HS-5 (cell line): Measurements from ENCODE around the gene HLA-E.
"Not testable (repeated sequence)": the region's sequence is repeated elsewhere in the genome, so short reads cannot be mapped to it uniquely, and the experiment has no call there.

Experiments used
- DNase-seq: peaks from one replicate; pipeline ENCODE4 v3.0.0-alpha.2; 2012; ENCODE audit warnings: low read depth

The HLA-E gene

DNA sequence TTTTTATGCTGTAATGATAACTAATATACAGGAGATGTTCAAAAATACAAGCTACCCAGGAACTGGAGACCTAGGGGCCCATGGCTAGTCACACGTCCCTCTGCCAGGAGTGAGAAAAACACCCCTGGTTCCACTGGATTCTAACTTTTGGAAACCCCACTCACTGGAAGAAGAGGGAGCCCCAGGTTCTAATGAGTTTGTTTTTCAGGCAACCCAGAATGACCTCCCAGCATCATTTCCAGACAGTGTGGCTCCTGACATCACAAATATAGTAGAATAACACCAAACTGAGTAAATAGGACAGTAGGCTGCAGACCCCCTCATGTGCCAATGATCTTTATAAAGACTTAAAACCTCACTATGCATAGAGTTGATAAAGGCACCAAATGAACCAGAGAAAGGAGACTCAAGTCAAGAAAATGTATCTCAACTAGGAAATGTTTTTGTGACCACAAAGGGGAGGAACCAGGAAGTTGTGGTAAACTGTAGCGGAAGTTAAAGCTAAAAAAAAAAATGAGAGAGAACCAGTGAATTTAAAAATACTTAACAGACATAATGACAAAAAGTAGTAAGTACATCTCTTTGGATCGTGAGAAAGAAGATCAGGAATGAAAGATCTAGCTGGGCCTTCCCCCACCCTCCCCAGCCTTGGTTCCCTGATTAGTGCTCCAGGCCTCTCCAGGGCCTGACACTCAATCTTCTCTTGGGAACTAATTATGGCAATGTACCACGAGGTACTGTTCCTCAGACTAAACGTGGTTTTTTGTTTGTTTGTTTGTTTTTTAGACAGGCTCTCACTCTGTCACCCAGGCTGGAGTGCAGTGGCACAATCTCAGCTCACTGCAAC lies 19.8 kb downstream of the HLA-E start:
- no peak for DNase-seq

DNA sequence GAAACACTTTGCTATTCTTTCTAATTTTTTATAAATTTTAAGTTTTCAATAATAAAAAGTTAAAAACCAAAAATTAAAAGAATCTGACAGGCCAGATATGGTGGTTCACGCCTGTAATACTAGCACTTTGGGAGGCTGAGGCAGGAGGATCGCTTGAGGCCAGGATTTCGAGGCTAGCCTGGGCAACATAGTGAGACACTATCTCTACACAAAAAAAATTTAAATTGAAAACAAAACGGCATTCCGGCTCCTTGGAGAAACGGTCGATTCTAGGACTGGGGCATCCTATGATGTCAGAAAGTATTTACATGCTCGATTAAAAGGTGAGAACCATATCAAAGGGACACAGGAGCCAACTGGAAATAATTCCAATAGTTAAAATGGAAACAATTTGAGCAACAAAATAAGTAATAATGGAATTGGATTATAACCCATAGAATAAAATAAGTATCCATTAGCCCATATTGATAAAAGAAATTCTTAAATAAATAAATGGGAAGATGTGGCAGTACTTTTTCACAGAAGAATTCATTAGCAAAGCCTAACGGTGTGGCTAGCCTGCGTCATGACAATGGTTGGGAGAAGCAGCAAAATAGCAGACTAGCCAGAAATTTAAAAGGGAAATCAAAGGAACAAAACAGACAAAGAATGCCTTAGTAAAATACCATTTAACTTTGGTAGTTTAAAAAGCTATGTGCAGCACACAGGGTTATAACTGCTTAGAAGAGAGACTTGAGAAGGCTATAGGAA lies 21.3 kb downstream of the HLA-E start:
- DNase-seq: no peak

DNA sequence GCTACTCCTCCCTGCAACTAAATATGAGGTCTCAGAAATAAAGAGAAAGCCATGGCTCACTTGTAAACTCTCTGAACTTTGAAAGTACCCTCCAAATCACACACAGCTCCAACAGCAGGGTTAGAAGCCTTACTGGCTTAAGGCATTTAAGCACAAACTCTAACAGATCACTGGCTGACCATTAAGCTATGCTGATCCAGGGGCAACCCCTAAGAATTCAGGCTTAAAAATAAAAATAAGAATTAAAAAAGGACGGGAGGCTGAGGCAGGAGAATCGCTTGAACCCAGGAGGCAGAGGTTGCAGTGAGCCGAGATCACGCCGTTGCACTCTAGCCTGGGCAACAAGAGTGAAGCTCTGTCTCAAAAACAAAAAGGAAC lies 21.8 kb downstream of the HLA-E start:
- no peak for DNase-seq

DNA sequence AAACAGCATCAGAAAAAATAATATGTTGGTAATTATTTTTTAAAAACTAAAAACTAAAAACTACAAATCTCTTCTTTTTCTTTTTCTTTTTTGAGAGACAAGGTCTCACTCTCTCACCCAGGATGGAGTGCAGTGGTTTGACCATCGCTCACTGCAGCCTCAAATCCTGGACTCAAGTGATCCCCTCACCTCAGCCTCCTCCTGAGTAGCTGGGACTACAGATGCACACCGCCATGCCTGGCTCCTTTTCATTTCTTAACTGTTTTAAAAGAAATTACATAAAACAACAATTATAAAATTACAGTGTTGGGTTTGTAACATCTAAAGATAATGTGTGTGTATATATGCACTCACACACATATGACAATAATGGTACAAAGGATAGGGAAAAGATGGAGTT lies 24.1 kb downstream of the HLA-E start:
- no peak for DNase-seq

DNA sequence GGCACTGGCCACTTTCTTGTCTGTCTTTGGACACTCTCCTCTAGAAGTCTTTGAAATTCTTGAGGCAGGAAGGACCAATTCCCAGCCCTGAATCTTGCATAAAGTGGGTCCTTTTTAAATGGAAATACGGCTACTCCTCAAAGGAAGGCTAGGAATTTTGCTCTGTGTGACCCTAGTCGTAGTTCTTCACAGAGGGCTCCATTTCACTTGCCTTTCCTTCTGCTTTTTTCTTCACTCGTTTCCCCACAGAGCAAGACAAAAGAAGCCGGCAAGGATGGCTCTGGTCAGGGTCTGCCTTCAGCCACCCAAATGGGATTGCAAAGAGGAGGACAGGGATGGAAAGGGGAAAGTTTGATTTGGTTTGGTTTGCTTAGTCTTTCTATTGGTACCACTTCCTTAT lies 25.8 kb downstream of the HLA-E start:
- no peak for DNase-seq

DNA sequence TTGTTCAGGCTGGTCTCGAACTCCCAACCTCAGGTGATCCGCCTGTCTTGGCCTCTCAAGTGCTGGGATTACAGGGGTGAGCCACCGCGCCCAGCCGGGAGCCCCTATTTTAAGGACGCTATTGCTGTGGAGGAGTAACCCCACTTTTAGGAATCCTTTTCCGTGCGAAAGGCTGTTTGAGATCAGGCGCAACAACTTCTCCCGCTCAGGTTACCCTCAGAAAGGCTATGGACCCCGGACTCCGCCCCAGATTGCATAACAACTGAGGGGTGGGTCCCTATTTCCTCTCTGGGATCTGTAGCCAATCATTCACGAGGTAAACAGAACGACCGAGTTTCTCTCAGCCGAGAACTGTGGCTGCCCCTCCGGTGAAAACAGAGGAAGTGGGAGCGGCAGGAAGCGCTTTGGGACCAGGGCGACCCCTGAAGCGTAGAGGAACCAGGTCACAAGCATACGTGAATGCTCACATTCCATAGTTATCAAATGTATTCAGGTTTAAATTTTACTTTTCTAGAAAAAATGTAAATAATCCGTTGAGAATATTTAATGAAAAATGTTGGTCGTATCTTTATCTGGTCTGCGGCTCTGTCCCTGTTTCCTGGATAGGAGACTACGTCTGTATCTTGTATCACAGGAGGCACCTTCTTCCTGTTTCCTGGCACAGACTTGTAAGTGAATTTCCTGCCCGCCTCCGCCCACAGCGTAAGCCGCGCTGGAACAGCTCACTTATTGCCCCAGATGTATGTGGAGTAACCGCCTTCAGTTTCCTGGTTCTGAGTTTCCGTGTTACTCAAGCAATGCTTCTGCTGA lies 26.8 kb downstream of the HLA-E start:
- peak; percentile 87 for DNase-seq

DNA sequence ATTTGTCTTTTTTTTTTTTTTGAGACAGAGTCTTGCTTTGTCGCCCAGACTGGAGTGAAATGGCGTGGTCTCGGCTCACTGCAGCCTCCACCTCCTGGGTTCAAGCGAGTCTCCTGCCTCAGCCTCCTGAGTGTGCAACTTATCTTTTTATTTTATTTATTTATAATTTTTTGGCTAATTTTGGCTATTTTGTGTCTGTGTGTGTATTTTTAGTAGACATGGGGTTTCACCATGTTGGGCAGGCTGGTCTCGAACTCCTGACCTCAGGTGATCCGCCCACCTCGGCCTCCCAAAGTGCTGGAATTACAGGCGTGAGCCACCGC lies 27.4 kb downstream of the HLA-E start:
- DNase-seq: not testable (repeated sequence)

DNA sequence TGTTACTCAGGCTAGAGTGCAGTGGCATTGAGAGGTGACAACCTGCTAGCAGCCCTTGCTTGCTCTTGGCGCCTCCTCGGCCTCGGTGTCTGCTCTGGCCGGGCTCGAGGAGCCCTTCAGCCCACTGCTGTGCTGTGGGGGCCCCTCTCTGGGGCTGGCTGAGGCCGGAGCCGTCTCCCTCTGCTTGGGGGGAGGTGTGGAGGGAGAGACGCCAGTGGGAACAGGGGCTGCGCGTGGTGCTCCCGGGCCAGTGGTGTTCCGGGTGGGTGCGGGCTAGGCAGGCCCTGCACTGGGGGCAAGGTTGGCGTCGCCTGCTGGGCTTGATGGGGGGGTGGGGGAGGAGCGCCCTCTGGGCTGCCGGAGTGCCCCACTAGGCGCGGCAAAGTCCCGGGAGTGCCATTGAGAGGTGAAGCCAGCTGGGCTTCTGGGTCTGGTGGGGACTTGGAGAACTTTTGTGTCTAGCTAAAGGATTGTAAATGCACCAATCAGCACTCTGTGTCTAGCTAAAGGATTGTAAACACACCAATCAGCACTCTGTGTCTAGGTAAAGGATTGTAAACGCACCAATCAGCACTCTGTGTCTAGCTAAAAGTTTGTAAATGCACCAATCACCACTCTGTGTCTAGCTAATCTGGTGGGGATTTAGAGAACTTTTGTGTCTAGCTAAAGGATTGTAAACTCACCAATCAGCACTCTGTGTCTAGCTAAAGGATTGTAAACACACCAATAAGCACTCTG lies 28.6 kb downstream of the HLA-E start:
- not testable (repeated sequence) for DNase-seq

DNA sequence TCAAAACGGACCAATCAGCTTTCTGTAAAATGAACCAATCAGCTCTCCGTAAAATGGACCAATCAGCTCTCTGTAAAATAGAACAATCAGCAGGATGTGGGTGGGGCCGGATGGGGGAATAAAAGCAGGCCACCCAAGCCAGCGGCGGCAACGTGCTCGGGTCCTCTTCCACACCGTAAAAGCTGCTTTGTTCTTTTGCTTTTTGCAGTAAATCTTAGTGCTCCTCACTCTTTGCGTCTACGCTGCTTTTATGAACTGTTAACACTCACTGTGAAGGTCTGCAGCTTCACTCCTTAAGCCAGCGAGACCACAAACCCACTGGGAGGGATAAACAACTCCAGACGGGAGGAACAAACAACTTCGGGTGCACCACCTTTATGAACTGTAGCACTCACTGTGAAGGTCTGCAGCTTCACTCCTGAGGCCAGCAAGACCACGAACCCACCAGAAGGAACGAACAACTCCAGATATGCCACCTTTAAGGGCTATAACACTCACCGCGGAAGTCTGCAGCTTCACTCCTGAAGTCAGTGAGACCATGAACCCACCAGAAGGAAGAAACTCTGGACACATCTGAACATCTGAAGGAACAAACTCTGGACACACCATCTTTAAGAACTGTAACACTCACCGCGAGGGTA lies 29.3 kb downstream of the HLA-E start:
- not testable (repeated sequence) for DNase-seq

DNA sequence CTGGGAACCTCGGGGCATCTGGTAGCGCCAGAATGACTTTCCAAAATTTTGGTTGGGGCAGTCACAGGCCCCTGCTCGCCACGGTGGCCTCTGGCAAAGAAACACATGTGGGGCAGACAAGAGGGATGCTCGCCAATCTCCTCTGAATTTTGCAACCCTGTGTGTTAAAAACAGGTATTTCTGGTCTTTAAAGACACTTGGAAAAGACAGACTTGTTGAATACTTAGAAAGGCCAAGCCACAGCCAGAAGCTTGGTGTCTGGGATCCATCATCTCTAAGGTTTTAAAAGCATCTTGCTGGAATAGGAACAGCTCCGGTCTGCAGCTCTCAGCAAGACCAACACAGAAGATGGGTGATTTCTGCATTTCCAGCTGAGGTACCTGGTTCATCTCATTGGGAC lies 31.2 kb downstream of the HLA-E start:
- no peak for DNase-seq

DNA sequence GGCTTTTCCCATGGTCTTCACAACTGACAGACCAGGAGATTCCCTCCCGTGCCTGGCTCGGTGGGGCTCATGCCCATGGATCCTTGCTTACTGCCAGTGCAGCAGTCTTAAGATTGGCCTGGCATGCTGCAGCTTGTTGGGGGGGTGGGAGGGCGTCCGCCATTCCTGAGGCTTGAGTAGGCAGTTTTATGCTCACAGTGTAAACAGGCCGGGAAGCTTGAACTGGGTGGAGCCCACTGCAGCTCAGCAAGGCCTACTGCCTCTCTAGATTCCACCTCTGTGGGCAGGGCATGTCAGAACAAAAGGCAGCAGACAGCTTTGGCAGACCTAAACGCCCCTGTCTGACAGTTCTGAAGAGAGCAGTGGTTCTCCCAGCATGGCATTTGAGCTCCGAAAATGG lies 31.8 kb downstream of the HLA-E start:
- DNase-seq: not testable (repeated sequence)

DNA sequence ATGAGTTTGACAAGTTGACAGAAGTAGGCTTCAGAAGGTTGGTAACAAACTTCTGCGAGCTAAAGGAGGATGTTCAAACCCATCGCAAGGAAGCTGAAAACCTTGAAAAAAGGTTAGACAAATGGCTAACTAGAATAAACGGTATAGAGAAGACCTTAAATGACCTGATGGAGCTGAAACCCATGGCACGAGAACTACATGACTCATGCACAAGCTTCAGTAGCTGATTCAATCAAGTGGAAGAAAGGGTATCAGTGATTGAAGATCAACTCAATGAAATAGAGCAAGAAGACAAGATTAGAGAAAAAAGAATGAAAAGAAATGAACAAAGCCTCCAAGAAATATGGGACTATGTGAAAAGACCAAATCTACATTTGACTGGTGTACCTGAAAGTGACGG lies 32.6 kb downstream of the HLA-E start:
- not testable (repeated sequence) for DNase-seq

DNA sequence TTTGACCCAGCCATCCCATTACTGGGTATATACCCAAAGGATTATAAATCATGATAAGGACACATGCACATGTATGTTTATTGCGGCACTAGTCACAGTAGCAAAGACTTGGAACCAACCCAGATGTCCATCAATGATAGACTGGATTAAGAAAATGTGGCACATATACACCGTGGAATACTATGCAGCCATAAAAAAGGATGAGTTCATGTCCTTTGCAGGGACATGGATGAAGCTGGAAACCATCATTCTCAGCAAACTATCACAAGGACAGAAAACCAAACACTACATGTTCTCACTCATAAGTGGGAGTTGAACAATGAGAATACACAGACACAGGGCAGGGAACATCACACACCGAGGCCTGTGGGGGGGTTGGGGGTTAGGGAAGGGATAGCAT lies 37.1 kb downstream of the HLA-E start:
- DNase-seq: not testable (repeated sequence)

DNA sequence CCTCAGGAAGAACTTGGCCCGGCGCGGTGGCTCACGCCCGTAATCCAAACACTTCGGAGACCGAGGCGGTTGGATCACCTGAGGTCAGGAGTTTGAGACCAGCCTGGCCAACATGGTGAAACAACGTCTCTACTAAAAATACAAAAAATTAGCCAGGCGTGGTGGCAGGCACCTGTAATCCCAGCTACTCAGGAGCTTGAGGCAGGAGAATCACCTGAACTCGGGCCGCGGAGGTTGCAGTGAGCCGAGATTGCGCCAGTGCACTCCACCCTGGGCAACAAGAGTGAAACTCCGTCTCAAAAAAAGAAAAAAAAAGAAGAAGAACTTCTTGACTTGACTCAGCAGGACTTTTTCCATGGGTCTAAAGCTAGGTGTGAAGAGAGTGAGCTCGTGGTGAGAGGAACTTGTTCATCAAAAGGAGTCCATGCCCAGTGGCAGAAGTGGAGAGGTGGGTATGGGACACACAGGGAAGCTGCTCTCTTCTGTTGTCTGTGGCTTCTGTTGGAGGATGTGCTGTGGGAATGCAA lies 40.1 kb downstream of the HLA-E start:
- not testable (repeated sequence) for DNase-seq

DNA sequence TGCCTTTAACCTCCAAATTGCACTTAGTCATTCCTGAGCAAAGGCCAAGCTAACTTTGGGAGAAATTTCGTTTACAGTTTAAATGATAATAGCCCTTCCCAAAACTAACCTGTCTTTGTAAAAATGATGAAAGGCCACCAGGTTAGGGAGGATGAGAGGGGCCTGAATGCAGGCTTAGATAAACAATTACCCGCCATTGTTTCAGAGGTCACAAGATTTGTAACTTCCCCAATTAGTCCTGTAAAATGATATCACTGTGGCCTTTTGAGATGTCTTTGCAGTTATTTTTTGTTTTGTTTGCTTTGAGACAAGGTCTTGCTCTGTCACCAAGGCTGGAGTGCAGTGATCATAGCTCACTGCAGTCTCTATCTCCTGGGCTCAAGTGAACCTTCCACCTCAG lies 40.7 kb downstream of the HLA-E start:
- DNase-seq: no peak

DNA sequence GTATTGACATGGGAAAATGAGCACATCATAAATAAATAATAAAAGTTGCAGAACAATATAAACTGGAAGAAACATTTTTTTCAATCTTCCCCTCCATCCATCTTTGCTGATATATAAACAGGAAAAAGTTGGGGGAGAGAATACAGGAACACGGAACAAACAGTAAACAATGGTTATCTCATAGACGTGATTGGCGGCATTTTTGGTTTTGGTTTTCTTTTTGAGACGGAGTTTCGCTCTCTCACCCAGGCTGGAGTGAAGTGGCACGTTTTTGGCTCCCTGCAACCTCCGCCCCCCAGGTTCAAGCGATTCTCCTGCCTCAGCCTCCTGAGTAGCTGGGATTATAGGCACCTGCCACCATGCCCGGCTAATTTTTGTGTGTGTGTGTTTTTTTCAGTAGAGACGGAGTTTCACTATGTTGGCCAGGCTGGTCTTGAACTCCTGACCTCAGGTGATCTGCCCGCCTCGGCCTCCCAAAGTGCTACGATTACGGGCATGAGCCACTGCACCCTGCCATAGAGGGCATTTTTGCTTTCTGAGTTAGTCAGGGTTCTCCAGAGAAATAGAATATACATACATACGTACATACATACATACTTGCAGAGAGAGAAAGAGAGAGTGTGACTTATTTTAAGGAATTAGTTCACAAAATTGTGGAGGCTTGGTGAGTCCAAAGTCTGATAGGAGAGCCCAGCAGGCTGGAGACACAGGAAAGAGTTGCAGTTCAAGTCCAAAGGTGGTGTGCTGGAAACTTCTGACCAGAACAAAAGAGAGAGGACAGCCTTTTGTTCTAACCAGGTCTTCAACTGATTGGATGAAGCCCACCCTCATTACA lies 44.4 kb downstream of the HLA-E start:
- DNase-seq: no peak

DNA sequence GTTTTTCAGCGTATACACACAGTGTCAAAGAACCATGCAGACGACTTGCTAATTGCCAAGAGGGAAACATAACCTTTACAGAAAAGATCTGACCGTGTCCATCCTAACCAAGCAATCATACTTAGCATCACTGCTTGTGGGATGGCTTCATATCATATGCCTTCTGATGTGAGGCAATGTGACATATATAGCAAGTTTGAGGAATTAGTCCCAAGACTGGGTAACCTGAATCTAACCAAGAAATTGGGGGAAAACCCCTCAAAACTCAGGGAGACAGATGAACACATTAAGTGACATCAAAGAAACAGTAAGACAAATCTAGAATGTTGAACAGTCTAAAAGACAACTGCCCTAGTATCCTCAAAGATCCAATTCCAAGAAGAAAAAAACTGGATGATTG lies 48.6 kb downstream of the HLA-E start:
- DNase-seq: no peak

DNA sequence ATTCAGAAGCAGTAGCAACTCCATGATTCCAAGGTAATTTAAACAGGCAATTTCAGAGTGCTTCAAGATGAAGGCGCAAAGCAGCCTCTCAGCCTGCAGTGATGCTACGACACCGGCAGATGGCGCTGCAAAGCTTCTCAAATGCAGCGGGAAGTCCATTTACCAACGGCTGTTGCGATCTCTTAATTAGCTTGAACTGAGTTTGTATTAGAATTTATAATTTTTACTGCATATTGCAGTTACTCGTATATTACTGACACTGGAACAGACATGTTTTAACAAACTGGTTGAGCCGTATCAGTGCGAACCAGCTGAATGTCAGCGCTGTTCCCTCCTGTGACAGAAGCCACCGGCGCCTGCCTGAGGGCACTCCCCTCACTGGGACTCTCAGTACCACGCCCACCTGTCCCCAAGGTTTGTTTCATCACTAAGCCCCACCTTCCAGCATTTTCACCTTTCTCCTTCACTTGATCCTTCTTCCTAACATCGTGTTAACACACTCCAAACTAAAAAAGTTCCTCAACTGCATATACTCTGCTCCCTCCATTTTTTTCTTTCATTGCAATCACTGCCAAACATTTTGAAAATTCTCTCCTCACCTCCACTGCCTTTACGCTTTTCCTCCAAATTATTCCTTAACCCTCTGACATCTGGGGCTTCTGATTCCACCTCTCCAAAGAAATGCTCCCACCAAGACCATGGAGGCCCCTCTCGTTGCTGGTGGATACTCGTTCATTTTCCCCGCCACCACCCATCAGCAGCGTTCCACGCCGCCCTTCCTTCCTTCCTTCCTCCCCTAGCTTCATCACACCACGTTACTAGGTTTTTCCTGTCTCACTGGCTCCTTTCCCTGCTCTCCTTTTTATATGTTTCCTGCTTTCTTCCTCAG lies 52.5 kb downstream of the HLA-E start:
- DNase-seq: peak; percentile 63

DNA sequence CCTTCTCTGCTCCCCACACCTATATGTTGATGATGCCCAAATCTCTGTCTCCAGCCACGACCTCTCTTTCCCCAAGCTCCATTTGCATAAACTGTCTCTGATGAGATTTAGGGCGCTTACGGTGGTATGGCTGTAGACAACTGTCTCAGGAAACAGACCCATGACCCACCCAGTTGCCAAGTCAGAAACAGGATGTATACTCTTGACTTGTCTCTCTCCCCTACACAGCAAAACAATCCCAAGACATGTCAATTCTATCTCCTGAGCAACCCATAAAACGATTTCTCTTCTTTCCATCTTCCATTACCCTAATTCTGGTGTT lies 53.1 kb downstream of the HLA-E start:
- no peak for DNase-seq

DNA sequence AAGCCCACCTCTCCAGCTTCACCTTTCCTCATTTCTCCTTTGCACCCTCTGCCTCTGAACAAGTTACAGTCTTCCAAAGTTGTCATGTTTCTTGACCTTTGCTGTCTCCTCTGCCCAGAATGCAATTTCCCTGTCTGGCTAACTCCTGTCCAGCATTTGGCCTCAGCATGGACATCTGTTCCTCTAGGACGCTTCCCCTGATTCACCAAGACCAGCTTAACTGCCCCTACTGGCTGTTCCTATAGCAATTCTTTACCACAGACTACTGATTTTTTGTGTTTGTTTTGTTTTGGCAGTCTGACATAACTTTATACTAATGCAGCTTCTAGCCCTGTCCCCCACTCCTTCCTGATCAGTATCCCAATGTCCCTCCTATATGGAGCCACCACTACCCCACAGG lies 53.6 kb downstream of the HLA-E start:
- DNase-seq: no peak
